GM18519 (cell line): ENCODE results near the gene G3BP1.
A peak's percentile ranks its signal among the peaks of the same experiment; 100 is the strongest.
"Not testable (repeated sequence)": the region's sequence is repeated elsewhere in the genome, so short reads cannot be mapped to it uniquely, and the experiment has no call there.

Source experiments
- ATAC-seq: cut with Tn5 transposase; IDR thresholded peaks from one replicate; pipeline ENCODE4 v1.9.1; 2021; ENCODE audit warnings: mild to moderate bottlenecking, moderate library complexity; ENCODE audit not compliant: unreplicated experiment, low FRiP score

The G3BP1 gene

GRCh38 chr5:151751593-151751992, 20.2 kb upstream of the G3BP1 start:
- no peak for ATAC-seq

GRCh38 chr5:151755383-151755782, 16.4 kb upstream of the G3BP1 start:
- ATAC-seq = no peak

DNA sequence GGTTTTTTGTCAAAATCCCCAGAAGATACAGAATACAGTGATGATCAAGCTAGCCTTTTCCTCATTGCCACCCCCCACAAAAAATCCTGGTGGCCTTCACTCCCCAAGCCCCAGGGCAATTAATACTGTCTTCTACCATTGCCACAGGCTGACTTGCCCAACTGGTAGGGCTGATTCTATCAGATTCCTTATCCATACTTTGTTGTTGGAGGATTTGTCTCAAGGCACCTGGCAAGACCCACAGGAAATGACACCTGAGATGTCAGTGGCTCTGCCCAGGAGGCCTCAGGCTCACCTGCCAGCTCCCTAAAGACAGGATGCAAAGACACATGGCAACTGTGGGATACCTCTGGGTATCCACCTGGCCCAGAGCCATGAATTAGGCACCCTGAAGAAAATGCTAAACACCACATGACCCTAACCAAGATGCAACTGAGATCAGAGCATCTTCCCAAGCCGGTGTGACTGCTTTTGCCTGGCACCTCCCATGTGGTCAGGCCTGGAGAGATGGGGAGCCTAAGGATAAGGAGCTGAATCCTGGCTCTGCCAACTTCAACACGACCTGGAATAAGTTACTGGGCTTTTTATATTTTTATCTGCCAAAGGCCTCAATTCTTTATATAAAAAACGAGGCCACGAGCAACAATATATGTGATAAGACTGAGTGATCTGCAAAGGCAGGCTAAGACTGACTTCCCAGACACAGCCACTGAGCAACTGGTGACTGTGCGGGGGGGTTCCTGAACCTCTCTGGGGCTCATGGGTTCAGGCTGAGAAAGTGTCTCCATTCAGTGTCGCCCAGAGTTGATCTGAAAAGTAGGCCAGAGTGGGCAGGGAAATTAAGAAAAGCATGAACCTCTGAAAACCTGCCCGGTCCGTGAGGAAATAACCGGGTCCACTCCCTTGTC, 14.3 kb upstream of the G3BP1 start:
- no peak for ATAC-seq

DNA sequence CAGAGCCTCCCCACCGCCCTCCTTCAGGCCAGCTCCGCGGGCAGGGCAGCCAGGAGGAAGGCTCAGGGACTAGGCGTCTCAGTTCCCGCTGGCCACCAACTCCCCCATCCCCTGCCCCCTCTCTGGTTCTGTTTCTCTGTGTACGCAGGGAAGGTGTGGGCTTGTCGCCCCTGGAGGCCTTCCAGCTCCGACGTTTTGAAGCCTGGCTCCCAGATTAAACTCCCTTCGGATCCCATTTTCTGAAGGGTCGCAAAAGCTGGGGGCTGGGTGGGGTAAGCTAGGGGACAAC, 13.7 kb upstream of the G3BP1 start:
- no peak for ATAC-seq

DNA sequence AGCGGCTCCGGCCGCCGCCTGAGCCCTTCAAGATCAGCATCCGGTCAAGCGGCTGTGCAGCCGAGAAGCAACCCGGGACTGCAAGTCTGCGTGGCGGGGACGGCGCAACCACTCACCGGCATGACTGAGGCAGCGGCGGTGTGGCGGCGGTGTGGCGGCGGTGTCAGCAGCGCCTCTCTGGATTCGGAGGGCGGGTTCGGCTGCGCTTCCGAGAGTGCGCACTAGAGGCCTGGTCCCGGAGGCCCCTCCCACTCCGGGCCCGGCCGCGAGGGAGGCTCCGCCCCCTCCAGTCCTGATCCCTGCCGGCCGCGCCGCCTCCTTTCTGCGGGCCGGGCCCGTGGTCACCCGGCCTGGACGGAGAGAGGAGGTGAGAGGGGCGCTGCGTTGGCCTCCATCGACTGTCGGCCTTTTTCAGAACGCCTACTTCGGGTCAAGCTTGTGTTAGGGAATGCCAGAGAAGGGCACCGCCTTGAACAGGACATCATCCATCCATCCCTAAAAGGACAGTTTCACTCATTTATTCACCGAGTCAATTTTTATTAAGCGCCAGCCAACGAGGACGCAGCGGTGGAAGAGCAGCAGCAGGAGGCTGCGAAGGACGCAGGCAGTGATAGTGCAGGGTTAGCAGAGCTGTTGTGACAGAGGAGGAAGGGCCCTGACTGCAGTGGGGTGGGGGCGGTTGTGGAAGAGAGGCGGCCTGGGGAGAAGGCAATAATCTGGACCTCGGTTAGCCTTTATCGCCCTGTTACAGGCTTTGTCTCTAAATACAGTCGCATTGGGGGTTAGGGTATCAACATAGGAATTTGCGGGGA, 13.1 kb upstream of the G3BP1 start, which contains the start of gene ATOX1:
ATOX1 (minus strand) TSS at position 202 of the 812 bp plus-strand sequence; CDS start at position 122, 80 bp downstream.
- peak; percentile 92 for ATAC-seq

DNA sequence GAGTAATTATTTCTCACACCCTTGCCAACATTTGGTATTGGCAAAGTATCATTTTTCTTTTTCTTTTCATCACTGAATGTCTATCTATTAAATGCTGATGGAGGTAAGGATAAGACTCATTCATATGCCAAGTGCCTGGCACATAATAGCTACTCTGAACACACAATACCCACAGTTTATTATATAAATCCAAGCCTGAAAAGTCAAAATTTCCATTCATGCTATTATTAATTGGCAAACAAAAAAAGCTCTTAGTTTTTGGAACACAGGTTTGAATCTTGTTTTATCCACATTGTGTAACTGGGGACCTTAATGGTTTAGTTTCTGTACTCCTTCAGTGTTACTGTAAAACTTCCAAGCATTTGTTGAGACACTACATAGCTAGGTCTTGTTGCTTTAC, 7.0 kb upstream of the G3BP1 start:
- no peak for ATAC-seq

DNA sequence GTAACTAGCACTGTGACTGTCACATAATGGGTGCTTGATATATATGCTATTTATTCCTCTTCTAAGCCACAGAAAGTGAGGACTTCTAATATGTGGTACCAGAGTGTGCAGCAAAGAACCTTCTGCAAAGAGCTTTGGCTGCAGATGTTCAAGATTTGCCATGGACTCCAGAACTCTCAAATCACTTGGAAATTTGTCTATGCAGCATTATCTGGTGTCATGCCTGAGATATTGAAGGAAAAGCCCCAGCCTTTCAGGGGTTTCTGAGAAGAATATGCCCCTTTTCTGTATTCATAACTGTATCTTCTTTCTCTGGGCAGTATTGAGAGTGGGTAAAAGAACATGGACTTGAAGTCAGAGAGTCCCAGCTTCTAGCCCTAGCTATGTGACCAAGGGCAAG, 4.8 kb upstream of the G3BP1 start:
- no peak for ATAC-seq

GRCh38 chr5:151770383-151771258, 1.1 kb upstream of the G3BP1 start:
- peak; percentile 9 for ATAC-seq

DNA sequence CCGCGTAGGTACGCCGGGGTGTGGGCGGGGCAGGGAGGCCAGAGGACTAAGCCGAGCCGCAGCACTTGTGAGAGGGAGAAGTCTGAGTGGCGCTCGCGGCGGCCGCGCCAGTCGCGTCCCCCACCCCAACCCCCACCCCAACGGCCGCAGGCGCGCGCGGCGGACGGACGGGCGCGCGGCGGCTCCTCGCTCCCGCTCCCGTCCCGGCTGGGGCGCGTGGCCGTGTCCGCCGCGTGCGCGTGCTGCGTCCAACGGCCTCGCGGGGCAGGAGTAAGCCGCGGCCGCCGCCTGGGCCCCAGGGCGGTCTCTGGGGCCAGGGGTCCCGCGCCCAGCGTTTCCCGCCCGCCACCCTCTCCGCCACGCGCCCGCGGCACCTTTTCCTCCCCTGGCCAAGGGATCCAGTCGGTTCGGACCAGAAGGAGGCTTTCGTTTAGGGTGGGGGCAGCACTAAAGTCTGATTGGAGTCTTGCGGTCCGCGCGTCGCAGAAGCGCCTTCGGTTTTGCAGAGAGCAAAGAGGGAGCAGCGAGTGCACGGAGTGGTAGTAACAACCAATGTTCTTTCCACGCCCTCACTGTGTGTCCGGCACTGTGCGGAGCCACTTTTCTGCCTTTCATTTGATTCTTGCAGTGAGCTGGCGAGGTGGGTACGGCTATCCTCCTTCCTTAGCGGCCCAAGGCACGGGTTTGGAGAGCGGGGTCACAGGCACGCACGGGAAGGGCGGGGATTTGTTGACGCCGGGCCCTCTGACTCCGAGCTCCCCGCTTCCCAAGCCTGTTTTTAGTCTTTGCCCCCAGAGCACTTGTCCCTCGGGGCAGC, 483 bp downstream of the G3BP1 start:
- ATAC-seq = no peak

- ATAC-seq = no peak
Observed at GRCh38 chr5:151772846-151773561, 1.2 kb downstream of the G3BP1 start.

GRCh38 chr5:151773951-151774350, 2.2 kb downstream of the G3BP1 start:
- no peak for ATAC-seq

DNA sequence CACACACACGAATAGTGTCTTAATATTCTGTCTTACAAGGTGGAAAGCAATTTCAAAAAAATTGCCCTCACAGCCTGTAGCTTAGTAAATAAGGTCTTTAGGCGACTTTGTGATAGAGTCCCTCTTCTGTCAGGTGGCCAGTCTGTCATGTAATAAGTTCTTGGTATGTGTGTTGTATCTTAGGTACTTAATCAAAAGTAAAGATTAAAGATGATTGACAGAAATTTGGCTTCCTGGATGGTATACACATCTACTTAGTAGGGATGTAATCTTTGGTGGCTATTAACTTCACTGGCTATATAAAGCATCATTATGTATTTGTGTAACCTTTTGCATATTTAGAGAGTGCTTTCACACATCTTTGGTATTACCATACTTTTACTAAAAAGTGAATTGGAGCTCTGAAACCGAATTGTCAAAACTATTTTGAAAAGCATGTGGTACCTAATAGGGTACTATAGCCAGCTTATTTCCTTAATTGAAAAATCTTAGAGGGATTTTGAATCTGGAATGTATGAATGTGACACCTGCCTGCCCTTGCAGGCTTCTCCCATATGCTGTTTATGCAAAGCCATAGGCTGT, 3.4 kb downstream of the G3BP1 start:
- ATAC-seq = no peak

GRCh38 chr5:151779531-151780125, 7.9 kb downstream of the G3BP1 start:
- peak; percentile 37 for ATAC-seq

DNA sequence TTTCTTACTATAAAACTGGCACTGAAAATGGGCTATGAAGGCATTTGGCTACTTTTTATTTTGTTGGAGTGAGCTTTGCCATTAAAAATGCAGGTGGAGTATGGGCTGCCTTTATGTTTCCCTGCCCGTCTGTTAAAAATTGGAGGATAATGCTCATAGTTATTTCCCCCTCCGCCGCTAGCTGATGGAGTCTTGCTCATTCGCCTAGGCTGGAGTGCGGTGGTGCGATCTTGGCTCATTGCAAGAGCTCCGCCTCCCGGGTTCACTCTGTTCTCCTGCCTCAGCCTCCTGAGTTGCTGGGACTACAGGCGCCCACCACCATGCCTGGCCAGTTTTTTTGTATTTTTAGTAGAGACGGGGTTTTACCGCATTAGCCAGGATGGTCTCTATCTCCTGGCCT, 8.6 kb downstream of the G3BP1 start:
- ATAC-seq = no peak

GRCh38 chr5:151781201-151781600, 9.4 kb downstream of the G3BP1 start:
- ATAC-seq = no peak

DNA sequence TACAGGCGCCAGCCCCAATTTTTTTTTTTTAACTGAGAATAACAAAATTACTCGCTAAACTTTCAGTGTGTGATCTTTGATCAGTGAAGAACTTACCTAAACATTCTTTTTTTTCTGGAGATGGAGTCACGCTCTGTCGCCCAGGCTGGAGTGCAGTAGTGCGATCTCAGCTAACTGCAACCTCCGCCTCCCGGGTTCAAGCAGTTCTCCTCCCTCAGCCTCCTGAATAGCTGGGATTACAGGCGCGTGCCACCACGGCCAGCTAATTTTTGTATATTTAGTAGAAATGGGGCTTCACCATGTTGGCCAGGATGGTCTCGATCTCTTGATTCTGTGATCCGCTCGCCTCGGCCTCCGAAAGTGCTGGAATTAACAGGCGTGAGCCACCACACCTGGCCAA, 11.9 kb downstream of the G3BP1 start:
- not testable (repeated sequence) for ATAC-seq

DNA sequence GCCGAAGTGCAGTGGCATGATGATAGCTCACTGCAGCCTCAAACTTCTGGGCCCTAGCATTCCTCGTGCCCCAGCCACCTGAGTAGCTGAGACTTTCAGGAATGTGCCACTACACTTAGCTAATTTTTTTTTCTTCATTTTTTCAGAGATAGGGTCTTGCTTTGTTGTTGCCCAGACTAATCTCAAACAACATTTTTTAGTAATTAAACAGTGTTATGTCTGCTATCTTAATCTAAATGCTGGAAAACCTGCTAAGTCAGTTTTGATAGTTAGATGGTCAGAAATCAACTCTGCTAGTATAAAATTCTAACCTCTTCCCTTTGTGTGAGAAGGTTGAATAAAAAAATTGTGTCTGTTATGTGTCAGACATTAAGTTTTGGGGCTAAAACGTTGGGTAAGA, 12.4 kb downstream of the G3BP1 start:
- no peak for ATAC-seq

DNA sequence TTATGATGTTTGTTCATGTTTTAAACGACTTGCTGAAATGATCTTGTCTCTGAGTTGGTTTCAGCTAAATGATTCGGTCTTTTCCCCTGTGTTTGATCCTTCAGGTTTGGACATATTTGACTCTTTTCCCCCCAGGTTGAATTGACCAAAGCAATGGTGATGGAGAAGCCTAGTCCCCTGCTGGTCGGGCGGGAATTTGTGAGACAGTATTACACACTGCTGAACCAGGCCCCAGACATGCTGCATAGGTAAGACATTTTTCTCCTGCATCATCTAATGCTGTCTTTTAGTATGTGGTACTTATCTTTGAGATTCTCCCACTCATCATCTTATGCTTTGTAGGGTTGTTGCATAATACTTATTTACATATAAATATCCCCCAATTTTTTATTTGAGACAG, 14.7 kb downstream of the G3BP1 start:
- no peak for ATAC-seq

DNA sequence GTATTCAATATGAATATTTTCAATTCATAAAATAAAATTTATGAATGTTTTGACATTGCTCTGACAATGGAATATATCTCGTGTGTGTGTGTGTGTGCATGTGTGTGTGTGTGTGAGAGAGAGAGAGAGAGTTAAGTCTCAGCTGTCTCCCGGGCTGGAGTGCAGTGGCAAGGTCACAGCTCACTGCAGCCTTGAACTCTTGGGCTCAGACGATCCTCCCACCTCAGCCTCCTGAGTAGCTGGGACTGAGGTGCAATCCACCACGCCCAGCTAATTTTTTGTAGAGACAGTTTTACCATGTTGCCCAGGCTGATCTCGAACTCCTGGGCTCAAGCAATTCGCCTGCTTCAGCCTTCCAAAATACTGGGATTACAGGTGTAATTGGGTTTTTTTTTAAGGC, 16.1 kb downstream of the G3BP1 start:
- no peak for ATAC-seq
